Measurements from ENCODE around the gene IL1RAPL1. TPM values are rescaled to one million over a fixed set of nuclear protein-coding genes. Genes with fewer than 3 reads are reported as not detected.
A peak's percentile ranks its signal among the peaks of the same experiment; 100 is the strongest.

The IL1RAPL1 gene
- total RNA-seq, 2 donors from 2014 or later: 1.2 to 3.0 TPM

DNA sequence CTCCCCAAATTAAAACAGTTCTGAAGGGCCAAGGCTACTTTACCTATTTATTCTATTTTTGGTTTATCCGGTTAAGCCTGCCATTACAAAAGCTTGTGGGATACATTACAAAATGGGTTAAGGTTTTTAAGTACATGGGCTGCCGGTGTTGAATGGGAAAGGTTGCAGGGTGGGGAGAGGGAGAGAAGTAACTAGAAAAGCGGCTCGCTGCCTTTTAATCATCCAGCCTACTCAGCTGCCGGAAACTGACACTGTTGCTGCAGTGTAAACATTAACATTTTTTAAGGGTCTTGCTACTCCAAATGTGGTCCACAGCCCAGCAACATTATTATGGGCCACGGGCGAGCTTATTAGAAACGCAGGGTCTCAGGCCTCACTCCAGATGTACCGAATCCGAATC lies 1.5 kb upstream of the IL1RAPL1 start:
- Histone ChIP-seq H3K27me3 (no peaks in the 10 kb centered on the region), H3K4me3 (peak overlapping the region; percentile 38 to 47), H3K9me3 (no peaks in the 10 kb centered on the region), H3K4me1 (no peaks in the 10 kb centered on the region), H3K36me3 (no peaks in the 10 kb centered on the region), H3K27ac (peak overlapping the region in 1 of 2 donors; percentile 66)
- TF ChIP-seq, protein P1, sequence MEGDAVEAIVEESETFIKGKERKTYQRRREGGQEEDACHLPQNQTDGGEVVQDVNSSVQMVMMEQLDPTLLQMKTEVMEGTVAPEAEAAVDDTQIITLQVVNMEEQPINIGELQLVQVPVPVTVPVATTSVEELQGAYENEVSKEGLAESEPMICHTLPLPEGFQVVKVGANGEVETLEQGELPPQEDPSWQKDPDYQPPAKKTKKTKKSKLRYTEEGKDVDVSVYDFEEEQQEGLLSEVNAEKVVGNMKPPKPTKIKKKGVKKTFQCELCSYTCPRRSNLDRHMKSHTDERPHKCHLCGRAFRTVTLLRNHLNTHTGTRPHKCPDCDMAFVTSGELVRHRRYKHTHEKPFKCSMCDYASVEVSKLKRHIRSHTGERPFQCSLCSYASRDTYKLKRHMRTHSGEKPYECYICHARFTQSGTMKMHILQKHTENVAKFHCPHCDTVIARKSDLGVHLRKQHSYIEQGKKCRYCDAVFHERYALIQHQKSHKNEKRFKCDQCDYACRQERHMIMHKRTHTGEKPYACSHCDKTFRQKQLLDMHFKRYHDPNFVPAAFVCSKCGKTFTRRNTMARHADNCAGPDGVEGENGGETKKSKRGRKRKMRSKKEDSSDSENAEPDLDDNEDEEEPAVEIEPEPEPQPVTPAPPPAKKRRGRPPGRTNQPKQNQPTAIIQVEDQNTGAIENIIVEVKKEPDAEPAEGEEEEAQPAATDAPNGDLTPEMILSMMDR (IDR thresholded peaks at IDR 0.05): no peak
- DNase-seq (ENCODE audit: low spot score): no peak

DNA sequence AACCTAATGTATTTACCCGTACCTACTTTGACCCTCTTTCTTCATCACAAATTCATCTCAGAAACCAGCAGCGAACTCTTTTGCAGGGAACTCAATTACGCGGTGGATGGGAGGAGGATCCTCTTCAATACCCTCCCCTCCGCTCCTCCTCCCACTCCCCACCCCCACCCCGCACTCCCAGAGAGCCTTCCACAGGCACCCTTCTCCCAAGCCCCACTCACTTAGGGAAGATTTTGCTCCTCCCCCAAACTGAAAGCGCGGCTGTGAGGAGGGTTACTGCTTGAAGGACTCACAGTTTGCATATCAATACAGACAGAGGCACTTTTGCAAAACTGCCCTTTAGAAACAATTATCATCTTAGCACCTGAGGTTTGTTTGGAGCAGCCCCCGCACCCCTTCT lies 960 bp upstream of the IL1RAPL1 start:
- Histone ChIP-seq H3K27me3 (no peaks in the 10 kb centered on the region), H3K4me1 (no peaks in the 10 kb centered on the region), H3K9me3 (no peaks in the 10 kb centered on the region), H3K4me3 (peak overlapping the region; percentile 38 to 47), H3K27ac (peak overlapping the region; percentile 34 to 66), H3K36me3 (no peaks in the 10 kb centered on the region)
- TF ChIP-seq, protein P1 (IDR thresholded peaks at IDR 0.05): no peak
- DNase-seq (ENCODE audit: low spot score): no peak

DNA sequence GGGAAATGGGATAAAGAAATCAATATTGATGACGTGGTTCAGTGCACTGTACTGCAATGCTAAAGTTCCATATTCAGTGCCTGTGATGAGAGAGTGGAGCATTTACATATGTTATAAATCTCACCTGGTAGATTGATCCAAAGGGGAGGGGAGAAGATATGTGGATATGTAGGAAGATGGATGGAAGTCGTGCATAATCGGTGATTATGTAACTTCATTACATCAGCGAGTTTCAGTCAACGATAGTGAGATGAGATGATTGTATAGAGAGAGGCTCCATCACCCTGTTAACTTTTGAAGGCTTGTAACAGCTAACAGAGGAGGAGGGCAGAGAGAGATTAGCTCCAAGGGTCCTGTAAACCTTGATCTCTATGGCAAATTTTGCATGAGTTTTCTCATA lies 1.8 kb downstream of the IL1RAPL1 start:
- H3K9me3 ChIP-seq: no peaks in the 10 kb centered on the region
- no peaks in the 10 kb centered on the region for H3K36me3 ChIP-seq
- H3K4me3 ChIP-seq: peak overlapping the region; percentile 38 to 47
- DNase-seq (ENCODE audit: low spot score): no peak
- H3K27ac ChIP-seq: peak overlapping the region; percentile 1 to 49
- H3K4me1 ChIP-seq: no peaks in the 10 kb centered on the region
- TF ChIP-seq, protein P1 (IDR thresholded peaks at IDR 0.05): no peak
- no peaks in the 10 kb centered on the region for H3K27me3 ChIP-seq

DNA sequence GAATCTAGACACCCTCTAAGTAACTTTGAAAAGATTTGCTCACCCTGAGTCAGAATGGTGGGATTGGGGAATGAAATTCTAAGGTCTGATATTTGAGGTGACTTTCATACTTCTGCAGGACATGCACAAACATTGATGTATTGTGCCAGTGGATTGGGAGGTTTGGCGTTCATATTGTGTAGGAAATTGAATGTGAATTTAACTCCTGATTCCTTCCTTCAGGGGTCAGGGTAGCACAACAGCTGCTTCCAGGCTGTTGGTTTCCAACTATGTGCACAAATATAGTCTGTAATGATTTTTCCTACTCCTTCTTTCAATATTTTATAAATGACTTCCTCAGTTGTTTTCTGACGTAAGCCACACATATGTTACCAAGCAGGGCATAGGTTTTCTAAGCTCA lies 3.1 kb downstream of the IL1RAPL1 start:
- TF ChIP-seq, protein P1 (IDR thresholded peaks at IDR 0.05): peak in 1 of 2 donors; percentile 51
- Histone ChIP-seq H3K27me3 (no peaks in the 10 kb centered on the region), H3K36me3 (no peaks in the 10 kb centered on the region), H3K9me3 (no peaks in the 10 kb centered on the region), H3K4me3 (peak overlapping the region; percentile 1 to 11), H3K4me1 (no peaks in the 10 kb centered on the region), H3K27ac (peak overlapping the region in 1 of 2 donors; percentile 59)
- DNase-seq (ENCODE audit: low spot score): no peak

DNA sequence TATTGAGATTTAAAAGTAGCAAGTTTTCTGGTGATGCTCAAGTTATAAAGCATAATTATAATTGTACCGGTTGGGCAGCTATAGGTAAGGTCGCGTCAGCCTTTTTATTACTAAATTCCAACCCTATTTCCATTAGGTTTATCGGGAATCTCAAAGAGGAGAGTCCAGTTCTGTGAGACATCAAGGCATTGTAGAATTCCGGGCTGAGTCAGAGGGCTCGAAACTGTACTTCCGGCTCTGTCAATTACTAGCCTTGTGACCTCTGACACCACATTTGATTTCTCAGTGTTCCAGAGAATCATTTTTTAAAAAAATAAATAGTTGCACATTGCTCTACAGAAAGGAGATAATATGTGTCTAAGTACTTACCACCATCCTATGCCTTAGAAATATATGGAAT lies 4.3 kb downstream of the IL1RAPL1 start:
- Histone ChIP-seq H3K27ac (peak overlapping the region; percentile 7 to 59), H3K9me3 (no peaks in the 10 kb centered on the region), H3K36me3 (no peaks in the 10 kb centered on the region), H3K27me3 (no peaks in the 10 kb centered on the region), H3K4me1 (no peaks in the 10 kb centered on the region), H3K4me3 (no peak overlapping the region)
- no peak for DNase-seq (ENCODE audit: low spot score)
- TF ChIP-seq, protein P1 (IDR thresholded peaks at IDR 0.05): no peak

DNA sequence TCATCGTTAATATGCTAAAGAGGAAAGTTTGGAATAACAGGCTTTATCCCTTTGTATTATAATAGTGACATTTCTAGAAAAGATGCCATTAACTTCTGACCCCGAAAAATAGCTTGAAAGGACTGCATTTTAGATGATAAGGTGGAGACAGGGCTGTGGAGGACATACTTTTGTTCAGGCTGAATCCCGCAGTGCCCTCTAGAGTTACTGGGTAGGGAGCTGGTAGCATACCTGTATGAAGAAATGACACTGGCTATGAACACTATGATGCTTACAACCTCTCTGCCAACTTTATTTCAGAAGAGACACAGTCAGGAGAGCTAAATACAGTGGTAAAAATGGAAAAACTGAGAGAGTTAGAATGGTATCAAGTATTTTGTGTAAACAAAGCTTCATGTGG lies 8.1 kb downstream of the IL1RAPL1 start:
- no peak for DNase-seq (ENCODE audit: low spot score)
- Histone ChIP-seq H3K27ac (no peak overlapping the region), H3K9me3 (no peaks in the 10 kb centered on the region), H3K4me1 (no peaks in the 10 kb centered on the region), H3K4me3 (no peak overlapping the region), H3K27me3 (no peaks in the 10 kb centered on the region), H3K36me3 (no peaks in the 10 kb centered on the region)
- TF ChIP-seq, protein P1 (IDR thresholded peaks at IDR 0.05): no peak
